Mesendoderm (in vitro differentiated cells): ENCODE data around the gene GALNT7. TPM values are rescaled to one million over a fixed set of nuclear protein-coding genes. Genes with fewer than 3 reads are reported as not detected.
A peak's percentile ranks its signal among the peaks of the same experiment; 100 is the strongest.
"Not testable (repeated sequence)": the region's sequence is repeated elsewhere in the genome, so short reads cannot be mapped to it uniquely, and the experiment has no call there.

Source experiments
- DNase-seq: peaks from one replicate; pipeline ENCODE4 v3.0.0; 2013
- H2AK5ac ChIP-seq: 2 replicates; pipeline ENCODE4 v1.6.1; 2013; ENCODE audit warnings: low read length, inconsistent platforms
- H2BK120ac ChIP-seq: 2 replicates; pipeline ENCODE4 v1.6.1; 2013; ENCODE audit warnings: low read depth, mild to moderate bottlenecking, low read length, moderate library complexity, mixed read lengths
- H2BK15ac ChIP-seq: replicated peaks from 2 replicates; pipeline ENCODE4 v1.6.1; 2013; ENCODE audit warnings: low read depth, mild to moderate bottlenecking, moderate library complexity
- H2BK5ac ChIP-seq: 2 replicates; pipeline ENCODE4 v1.6.1; 2013; ENCODE audit warnings: low read length, inconsistent platforms
- H3K18ac ChIP-seq: 2 replicates; pipeline ENCODE4 v1.6.1; 2013; ENCODE audit warnings: mild to moderate bottlenecking, low read length, mixed read lengths
- H3K23ac ChIP-seq: one replicate; pipeline ENCODE4 v1.6.1; 2013; ENCODE audit warnings: low read length
- H3K27ac ChIP-seq: 2 replicates; pipeline ENCODE4 v1.5.1; 2013; ENCODE audit warnings: low read depth, mild to moderate bottlenecking, inconsistent platforms, low read length, moderate library complexity
- H3K27me3 ChIP-seq: 2 replicates; pipeline ENCODE4 v1.6.1; 2013; ENCODE audit warnings: low read length, control low read depth, mild to moderate bottlenecking, inconsistent platforms; ENCODE audit not compliant: insufficient read depth, poor library complexity
- H3K36me3 ChIP-seq: 2 replicates; pipeline ENCODE4 v1.6.1; 2013; ENCODE audit warnings: low read length, inconsistent platforms; ENCODE audit not compliant: control insufficient read depth, insufficient read depth
- H3K4ac ChIP-seq: one replicate; pipeline ENCODE4 v1.6.1; 2013; ENCODE audit warnings: low read depth, mild to moderate bottlenecking, low read length, moderate library complexity
- H3K4me1 ChIP-seq: 2 replicates; pipeline ENCODE4 v1.6.1; 2013; ENCODE audit warnings: low read depth, low read length, inconsistent platforms; ENCODE audit not compliant: control insufficient read depth
- H3K4me2 ChIP-seq: 2 replicates; pipeline ENCODE4 v1.6.1; 2013; ENCODE audit warnings: low read length
- H3K4me3 ChIP-seq: 2 replicates; pipeline ENCODE4 v1.5.1; 2013; ENCODE audit warnings: mild to moderate bottlenecking, low read length
- H3K56ac ChIP-seq: one replicate; pipeline ENCODE4 v1.6.1; 2013; ENCODE audit warnings: low read length
- H3K79me1 ChIP-seq: 2 replicates; pipeline ENCODE4 v1.6.1; 2013; ENCODE audit warnings: low read length, inconsistent platforms
- H3K79me2 ChIP-seq: 2 replicates; pipeline ENCODE4 v1.6.1; 2013; ENCODE audit warnings: mild to moderate bottlenecking, low read length; ENCODE audit not compliant: control insufficient read depth, insufficient read depth
- H3K9ac ChIP-seq: 2 replicates; pipeline ENCODE4 v1.6.1; 2013; ENCODE audit warnings: low read length, inconsistent platforms
- H4K5ac ChIP-seq: one replicate; pipeline ENCODE4 v1.6.1; 2013; ENCODE audit warnings: low read length
- H4K8ac ChIP-seq: one replicate; pipeline ENCODE4 v1.6.1; 2013; ENCODE audit warnings: low read depth, mild to moderate bottlenecking, control low read depth, low read length, moderate library complexity
- WGBS: extraction: QIAGEN DNeasy Blood & Tissue Kit; methylation state at CpG from one replicate; pipeline ENCODE4 v1.1.7; 2013; ENCODE audit warnings: low lambda C conversion rate, missing lambda C conversion rate; ENCODE audit not compliant: insufficient coverage; ENCODE audit errors: extremely low coverage; 5-methylcytosine and 5-hydroxymethylcytosine counted together
- polyA plus RNA-seq, 2 experiments: library from polyadenylated mRNA; stranded (reverse); fragments of 200-250 nt; gene quantifications; one replicate each; pipeline ENCODE4 v1.2.3, GENCODE V29; 2013

Gene GALNT7, protein sequence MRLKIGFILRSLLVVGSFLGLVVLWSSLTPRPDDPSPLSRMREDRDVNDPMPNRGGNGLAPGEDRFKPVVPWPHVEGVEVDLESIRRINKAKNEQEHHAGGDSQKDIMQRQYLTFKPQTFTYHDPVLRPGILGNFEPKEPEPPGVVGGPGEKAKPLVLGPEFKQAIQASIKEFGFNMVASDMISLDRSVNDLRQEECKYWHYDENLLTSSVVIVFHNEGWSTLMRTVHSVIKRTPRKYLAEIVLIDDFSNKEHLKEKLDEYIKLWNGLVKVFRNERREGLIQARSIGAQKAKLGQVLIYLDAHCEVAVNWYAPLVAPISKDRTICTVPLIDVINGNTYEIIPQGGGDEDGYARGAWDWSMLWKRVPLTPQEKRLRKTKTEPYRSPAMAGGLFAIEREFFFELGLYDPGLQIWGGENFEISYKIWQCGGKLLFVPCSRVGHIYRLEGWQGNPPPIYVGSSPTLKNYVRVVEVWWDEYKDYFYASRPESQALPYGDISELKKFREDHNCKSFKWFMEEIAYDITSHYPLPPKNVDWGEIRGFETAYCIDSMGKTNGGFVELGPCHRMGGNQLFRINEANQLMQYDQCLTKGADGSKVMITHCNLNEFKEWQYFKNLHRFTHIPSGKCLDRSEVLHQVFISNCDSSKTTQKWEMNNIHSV
- 32.2 TPM for polyA plus RNA-seq (2013, experiment 1 of 2)
- polyA plus RNA-seq (2013, experiment 2 of 2): 33.8 TPM

DNA sequence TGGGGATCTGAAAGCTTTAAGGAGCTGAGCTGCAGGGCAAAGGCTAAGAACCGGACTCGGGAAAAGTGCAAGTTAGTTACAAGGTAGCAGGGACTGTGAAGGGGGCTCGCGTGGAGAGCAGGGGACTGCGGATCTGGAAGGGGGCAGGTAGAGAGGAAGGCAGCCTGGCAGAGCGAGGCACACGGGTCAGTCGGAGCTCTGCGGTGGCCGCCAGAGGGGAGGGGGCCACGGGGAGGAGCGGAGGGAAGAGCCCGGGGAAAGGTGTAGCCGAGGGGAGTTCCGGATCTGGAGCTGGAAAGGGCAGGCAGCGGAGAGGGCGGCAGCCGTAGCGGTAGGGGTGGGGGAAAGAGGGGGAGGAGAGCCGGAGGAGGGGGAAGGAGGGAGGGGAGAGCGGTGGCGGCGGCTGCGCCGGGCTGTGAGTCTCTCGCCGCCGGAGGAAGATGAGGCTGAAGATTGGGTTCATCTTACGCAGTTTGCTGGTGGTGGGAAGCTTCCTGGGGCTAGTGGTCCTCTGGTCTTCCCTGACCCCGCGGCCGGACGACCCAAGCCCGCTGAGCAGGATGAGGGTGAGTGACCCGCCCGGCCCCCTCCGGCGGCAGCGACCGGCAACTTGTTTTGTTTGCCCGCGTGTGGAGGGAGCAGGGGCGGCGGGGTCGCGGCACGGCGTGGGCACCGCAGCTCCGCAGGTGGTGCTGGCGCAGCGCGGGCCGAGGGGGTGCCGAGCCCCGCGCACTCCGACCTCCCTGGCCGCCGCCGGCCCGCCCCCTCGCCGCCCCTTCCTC is at the start of gene GALNT7:
Gene GALNT7, plus strand, starts transcription at position 416 of the 782 bp plus-strand sequence. Its CDS starts 25 bp downstream, at position 441.
- Histone ChIP-seq H2BK120ac (peak within 1 kb of the TSS; percentile 83), H2AK5ac (no peak within 1 kb of the TSS), H3K4me1 (peaks cover 13% of the 10 kb centered on the region), H3K36me3 (no peaks in the 10 kb centered on the region), H3K79me1 (peaks cover 7% of the 10 kb centered on the region), H4K8ac (peak within 1 kb of the TSS; percentile 15), H2BK15ac (peak within 1 kb of the TSS; percentile 9), H4K5ac (no peak within 1 kb of the TSS), H3K9ac (peak within 1 kb of the TSS; percentile 96), H3K27me3 (no peaks in the 10 kb centered on the region), H2BK5ac (peak within 1 kb of the TSS; percentile 92), H3K56ac (peak within 1 kb of the TSS; percentile 98), H3K79me2 (peaks cover 28% of the 10 kb centered on the region), H3K4ac (peak within 1 kb of the TSS; percentile 64), H3K18ac (peak within 1 kb of the TSS; percentile 88), H3K4me2 (peak within 1 kb of the TSS; percentile 94), H3K27ac (peak within 1 kb of the TSS; percentile 98), H3K23ac (no peak within 1 kb of the TSS), H3K4me3 (peak within 1 kb of the TSS; percentile 89)
- WGBS: no CpG with 5 or more reads among the region's 64 CpGs
- peak; percentile 95 for DNase-seq

DNA sequence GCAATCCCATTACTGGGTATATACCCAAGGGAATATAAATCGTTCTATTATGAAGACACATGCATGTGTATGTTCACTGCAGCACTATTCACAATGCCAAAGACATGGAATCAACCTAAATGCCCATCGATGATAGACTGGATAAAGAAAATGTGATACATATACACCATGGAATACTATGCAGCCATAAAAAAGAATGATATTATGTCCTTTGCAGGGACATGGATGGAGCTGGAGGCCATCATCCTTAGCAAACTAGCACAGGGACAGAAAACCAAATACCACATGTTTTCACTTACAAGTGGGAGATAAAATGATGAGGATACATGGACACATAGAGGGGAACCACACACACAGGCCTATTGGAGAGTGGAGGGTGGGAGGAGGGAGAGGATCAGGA is 49.8 kb upstream of the GALNT7 start:
- not testable (repeated sequence) for H3K27me3 ChIP-seq, DNase-seq
- no CpG with 5 or more reads among the region's 2 CpGs for WGBS

DNA sequence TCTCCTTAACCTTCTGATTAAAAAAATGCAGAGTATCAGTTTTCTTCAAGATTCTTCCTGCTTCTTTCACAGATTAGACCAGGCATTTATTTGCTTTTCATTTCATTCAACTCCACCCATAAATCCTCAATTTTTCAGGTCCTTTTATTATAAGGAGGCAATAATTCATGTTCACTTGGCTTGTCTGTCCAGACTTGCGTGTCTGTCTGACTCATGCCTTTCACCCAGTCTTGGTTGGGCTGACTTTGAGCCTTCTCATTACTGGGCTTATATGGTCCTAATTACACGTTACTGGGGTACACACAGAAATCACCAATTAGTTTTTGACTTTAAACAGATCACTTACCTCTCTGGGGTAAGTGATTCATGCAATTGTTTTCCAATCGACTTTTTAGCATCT is 48.8 kb upstream of the GALNT7 start:
- H2BK15ac ChIP-seq: peak overlapping the region; percentile 57
- H3K27ac ChIP-seq: no peak overlapping the region
- WGBS: no CpG with 5 or more reads among the region's 3 CpGs
- H2BK5ac ChIP-seq: no peak overlapping the region
- H3K9ac ChIP-seq: no peak overlapping the region
- no peak overlapping the region for H4K8ac ChIP-seq
- no peak overlapping the region for H3K18ac ChIP-seq
- peak overlapping the region; percentile 38 for H2AK5ac ChIP-seq
- no peak overlapping the region for H3K4me3 ChIP-seq
- H2BK120ac ChIP-seq: no peak overlapping the region
- no peaks in the 10 kb centered on the region for H3K27me3 ChIP-seq
- no peak overlapping the region for H3K56ac ChIP-seq
- DNase-seq: no peak
- no peak overlapping the region for H3K4ac ChIP-seq
- no peaks in the 10 kb centered on the region for H3K79me2 ChIP-seq
- H3K4me2 ChIP-seq: no peak overlapping the region
- no peak overlapping the region for H3K23ac ChIP-seq
- H3K79me1 ChIP-seq: no peaks in the 10 kb centered on the region
- H3K4me1 ChIP-seq: no peaks in the 10 kb centered on the region
- no peak overlapping the region for H4K5ac ChIP-seq
- H3K36me3 ChIP-seq: no peaks in the 10 kb centered on the region

More for the DNA sequence above, 49.8 kb upstream of the GALNT7 start:
- H3K56ac ChIP-seq, H4K8ac ChIP-seq, H3K4me3 ChIP-seq, H3K4me2 ChIP-seq, H3K4me1 ChIP-seq, H4K5ac ChIP-seq, H2BK15ac ChIP-seq, H3K9ac ChIP-seq, H2BK5ac ChIP-seq, H3K4ac ChIP-seq, H3K79me2 ChIP-seq, H3K36me3 ChIP-seq, H3K18ac ChIP-seq, H2BK120ac ChIP-seq, H2AK5ac ChIP-seq, H3K23ac ChIP-seq, H3K79me1 ChIP-seq, H3K27ac ChIP-seq: not testable (repeated sequence)

DNA sequence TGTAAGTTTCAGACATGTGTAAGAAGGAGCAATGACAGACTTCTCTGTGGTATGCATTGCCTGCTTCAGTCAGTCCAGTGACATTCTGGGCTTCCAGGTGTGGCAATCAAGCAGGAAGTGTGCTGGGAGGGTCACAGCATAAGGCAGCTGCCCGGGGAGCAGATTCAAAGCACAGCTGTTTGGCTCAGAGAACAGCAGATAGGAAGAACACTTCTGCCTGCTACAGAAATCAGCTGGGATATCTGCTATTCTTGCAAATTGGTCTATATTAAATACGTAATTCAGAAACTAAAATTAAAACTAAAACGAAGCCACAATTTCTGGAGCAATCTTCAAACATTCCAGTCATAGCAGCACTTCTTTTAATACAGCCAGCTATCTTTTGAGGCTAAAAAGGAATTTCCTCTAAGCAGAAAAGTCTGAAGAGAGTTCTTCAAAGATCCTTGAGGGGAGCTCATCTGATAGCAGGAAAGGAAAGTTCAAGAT is 47.5 kb upstream of the GALNT7 start:
- no CpG with 5 or more reads among the region's 3 CpGs for WGBS

DNA sequence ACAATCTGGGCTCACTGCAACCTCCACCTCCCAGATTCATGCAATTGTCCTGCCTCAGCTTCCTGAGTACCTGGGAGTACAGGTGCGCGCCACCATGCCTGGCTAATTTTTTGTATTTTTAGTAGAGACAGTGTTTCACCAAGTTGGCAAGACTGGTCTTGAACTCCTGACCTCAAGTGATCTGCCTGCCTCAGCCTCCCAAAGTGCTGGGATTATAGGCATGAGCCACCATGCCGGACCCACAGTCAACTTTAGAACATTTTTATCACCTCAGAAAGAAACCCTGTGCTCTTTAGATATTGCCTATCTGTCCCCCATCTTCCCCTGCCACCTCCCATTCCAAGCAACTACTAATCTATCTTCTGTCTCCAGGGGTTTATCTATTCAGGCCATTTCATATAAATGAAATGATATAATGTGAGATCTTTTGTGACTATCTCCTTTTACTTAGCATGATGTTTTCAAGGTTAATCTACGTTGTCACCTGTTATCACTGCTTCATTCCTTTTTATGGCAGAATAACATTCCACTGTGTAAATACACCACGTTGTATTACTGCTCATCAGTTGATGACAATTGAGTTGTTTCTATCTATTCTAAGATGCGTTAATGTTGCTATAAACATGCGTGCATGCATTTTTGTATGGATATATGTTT is 44.3 kb upstream of the GALNT7 start:
- Histone ChIP-seq H3K56ac (no peak overlapping the region), H3K4ac (no peak overlapping the region), H3K36me3 (no peaks in the 10 kb centered on the region), H3K9ac (no peak overlapping the region), H3K4me1 (no peaks in the 10 kb centered on the region), H3K18ac (no peak overlapping the region), H3K79me2 (no peaks in the 10 kb centered on the region), H3K27me3 (no peaks in the 10 kb centered on the region), H2AK5ac (no peak overlapping the region), H4K8ac (no peak overlapping the region), H2BK120ac (no peak overlapping the region), H3K23ac (no peak overlapping the region), H2BK15ac (no peak overlapping the region), H3K4me3 (no peak overlapping the region), H3K27ac (no peak overlapping the region), H4K5ac (no peak overlapping the region), H3K79me1 (no peaks in the 10 kb centered on the region), H2BK5ac (no peak overlapping the region), H3K4me2 (no peak overlapping the region)
- peak; percentile 16 for DNase-seq
- WGBS: no CpG with 5 or more reads among the region's 7 CpGs

More for the DNA sequence above, 47.5 kb upstream of the GALNT7 start:
- DNase-seq: peak; percentile 77
- Histone ChIP-seq H3K56ac (no peak overlapping the region), H3K4me1 (no peaks in the 10 kb centered on the region), H3K4me2 (no peak overlapping the region), H3K36me3 (no peaks in the 10 kb centered on the region), H3K79me2 (no peaks in the 10 kb centered on the region), H3K4ac (no peak overlapping the region), H2AK5ac (no peak overlapping the region), H2BK5ac (no peak overlapping the region), H3K9ac (no peak overlapping the region), H3K27ac (no peak overlapping the region), H3K23ac (no peak overlapping the region), H4K8ac (no peak overlapping the region), H4K5ac (no peak overlapping the region), H2BK15ac (no peak overlapping the region), H3K18ac (no peak overlapping the region), H3K79me1 (no peaks in the 10 kb centered on the region), H2BK120ac (no peak overlapping the region), H3K27me3 (no peaks in the 10 kb centered on the region), H3K4me3 (no peak overlapping the region)
